Measurements from ENCODE around the gene RIMKLA. TPM values are rescaled to one million over a fixed set of nuclear protein-coding genes. Genes with fewer than 3 reads are reported as not detected.

The RIMKLA gene
- total RNA-seq, 2 experiments from 2014 or later: 1.2 TPM

DNA sequence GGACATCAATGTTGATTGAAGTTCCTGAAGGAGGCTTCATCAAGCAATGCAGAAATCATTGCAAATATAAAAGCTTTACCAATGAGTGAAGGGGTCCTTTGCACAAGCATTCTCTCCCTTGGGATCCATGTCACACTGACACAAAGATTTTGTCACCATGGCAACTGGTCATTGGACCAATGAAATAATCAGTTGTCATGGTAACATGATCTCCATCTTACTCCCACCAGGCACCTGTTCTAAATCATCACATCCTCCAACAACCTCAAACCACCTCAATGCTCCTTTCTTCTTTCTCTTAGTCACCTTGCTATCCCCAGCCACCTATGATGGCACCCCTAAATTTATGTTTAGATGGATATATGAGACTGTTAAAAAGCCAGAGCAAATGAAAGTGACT is 32.1 kb upstream of the RIMKLA start:
- H3K4me3 Mint-ChIP-seq: no peak overlapping the region
- no peaks in the 10 kb centered on the region for H3K4me1 Mint-ChIP-seq (ENCODE audit: low read depth)
- no peaks in the 10 kb centered on the region for H3K9me3 Mint-ChIP-seq
- peaks cover 12% of the 10 kb centered on the region for H3K27me3 Mint-ChIP-seq (ENCODE audit: low read depth)
- intact Hi-C loops (cut with micrococcal nuclease): no loop called here
- CTCF ChIA-PET: no interaction called here
- H3K27ac Mint-ChIP-seq: no peak overlapping the region
- H3K36me3 Mint-ChIP-seq (ENCODE audit: low read depth): no peaks in the 10 kb centered on the region
- no peak for DNase-seq

DNA sequence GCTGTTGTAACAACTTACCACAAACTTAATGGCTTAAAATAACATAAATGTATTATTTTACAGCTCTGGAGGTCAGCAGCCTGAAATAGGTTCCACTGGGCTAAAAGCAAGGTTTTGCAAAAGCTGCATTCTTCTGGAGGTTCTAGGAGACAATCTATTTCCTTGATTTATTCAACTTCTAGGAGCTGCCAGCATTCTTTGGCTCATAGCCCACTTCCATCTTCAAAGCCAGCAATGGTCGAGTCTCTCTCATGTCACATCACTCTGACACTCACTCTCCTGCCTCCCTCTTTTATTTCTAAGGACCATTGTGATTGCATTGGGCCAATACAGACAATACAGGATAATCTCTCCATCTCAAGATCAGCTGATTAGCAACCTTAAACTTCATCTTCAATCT is 30.5 kb upstream of the RIMKLA start:
- intact Hi-C loops (cut with micrococcal nuclease): no loop called here
- Mint-ChIP-seq H3K9me3 (no peaks in the 10 kb centered on the region), H3K27me3 (ENCODE audit: low read depth) (peaks cover 12% of the 10 kb centered on the region), H3K4me1 (ENCODE audit: low read depth) (no peaks in the 10 kb centered on the region), H3K4me3 (no peak overlapping the region), H3K27ac (no peak overlapping the region), H3K36me3 (ENCODE audit: low read depth) (no peaks in the 10 kb centered on the region)
- DNase-seq: no peak
- CTCF ChIA-PET: no interaction called here

DNA sequence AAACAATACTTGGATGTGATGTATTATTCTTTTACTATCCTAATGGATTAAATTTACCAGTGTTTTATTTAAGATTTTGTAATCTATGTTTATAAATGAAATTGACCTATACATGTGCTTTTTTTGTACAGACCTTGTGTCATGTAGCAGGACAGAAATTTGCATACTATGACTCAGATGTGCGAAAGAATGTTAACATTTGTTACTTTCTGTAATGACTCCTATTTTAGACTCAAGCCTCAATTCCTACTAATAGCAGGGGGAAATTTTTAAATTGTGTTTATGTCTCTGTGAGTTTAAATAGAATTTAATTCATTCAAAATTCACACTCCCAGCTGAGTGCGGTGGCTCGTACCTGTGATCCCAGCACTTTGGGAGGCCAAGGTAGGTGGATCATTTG is 21.8 kb upstream of the RIMKLA start:
- Mint-ChIP-seq H3K4me1 (ENCODE audit: low read depth) (peaks cover 6% of the 10 kb centered on the region), H3K27me3 (ENCODE audit: low read depth) (no peaks in the 10 kb centered on the region), H3K27ac (no peak overlapping the region), H3K36me3 (ENCODE audit: low read depth) (no peaks in the 10 kb centered on the region), H3K9me3 (peaks cover 2% of the 10 kb centered on the region), H3K4me3 (no peak overlapping the region)
- no peak for DNase-seq
- intact Hi-C loops (cut with micrococcal nuclease): no loop called here
- CTCF ChIA-PET: interaction anchor here (1.0 kb wide), 1 partner anchor 20 kb away, joined by 3 read pairs; no protein-coding TSS in a partner anchor

DNA sequence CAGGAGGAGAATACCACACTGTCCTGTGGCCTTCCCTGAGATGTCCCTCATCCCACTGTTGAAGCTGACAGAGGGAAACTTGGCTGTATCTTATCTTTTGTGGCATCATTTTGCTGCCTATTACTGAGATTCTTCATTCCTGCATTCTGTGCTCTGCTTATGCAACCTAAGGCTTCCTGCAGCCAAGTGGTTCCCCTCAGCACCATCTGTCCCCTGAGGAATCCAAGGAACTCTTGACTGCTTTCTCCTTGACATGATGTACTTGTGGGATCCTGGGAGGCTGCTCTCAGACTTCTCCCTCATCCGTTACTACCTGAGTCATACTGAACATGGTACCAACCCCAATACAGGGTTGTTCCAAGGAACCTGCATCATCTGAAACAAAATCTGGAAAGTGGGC is 21.1 kb upstream of the RIMKLA start:
- peaks cover 2% of the 10 kb centered on the region for H3K9me3 Mint-ChIP-seq
- no peak for DNase-seq
- H3K4me3 Mint-ChIP-seq: no peak overlapping the region
- H3K36me3 Mint-ChIP-seq (ENCODE audit: low read depth): no peaks in the 10 kb centered on the region
- H3K4me1 Mint-ChIP-seq (ENCODE audit: low read depth): peaks cover 6% of the 10 kb centered on the region
- no peaks in the 10 kb centered on the region for H3K27me3 Mint-ChIP-seq (ENCODE audit: low read depth)
- no peak overlapping the region for H3K27ac Mint-ChIP-seq
- intact Hi-C loops (cut with micrococcal nuclease): no loop called here
- CTCF ChIA-PET: no interaction called here

DNA sequence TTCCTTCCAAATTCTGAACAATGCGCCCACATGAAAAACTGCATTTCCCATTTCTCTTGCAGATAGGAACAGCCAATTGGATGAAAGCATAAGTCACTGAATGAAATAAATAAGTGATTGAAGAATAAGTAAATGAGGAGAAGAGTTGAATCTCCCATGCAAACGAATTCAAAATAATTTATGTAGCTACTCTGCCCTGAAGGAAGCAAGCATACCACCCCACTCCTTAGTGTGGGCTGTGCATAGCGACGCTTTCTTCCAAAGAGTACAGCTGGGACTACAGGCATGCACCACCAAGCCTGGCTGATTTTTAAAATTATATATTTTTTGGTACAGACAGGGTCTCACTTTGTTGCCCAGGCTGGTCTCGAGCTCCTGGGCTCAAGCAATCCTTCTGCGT is 16.5 kb upstream of the RIMKLA start:
- H3K4me3 Mint-ChIP-seq: no peak overlapping the region
- peaks cover 3% of the 10 kb centered on the region for H3K4me1 Mint-ChIP-seq (ENCODE audit: low read depth)
- H3K36me3 Mint-ChIP-seq (ENCODE audit: low read depth): no peaks in the 10 kb centered on the region
- intact Hi-C loops (cut with micrococcal nuclease): no loop called here
- no peak for DNase-seq
- H3K9me3 Mint-ChIP-seq: peaks cover 2% of the 10 kb centered on the region
- CTCF ChIA-PET: no interaction called here
- no peaks in the 10 kb centered on the region for H3K27me3 Mint-ChIP-seq (ENCODE audit: low read depth)
- H3K27ac Mint-ChIP-seq: no peak overlapping the region

DNA sequence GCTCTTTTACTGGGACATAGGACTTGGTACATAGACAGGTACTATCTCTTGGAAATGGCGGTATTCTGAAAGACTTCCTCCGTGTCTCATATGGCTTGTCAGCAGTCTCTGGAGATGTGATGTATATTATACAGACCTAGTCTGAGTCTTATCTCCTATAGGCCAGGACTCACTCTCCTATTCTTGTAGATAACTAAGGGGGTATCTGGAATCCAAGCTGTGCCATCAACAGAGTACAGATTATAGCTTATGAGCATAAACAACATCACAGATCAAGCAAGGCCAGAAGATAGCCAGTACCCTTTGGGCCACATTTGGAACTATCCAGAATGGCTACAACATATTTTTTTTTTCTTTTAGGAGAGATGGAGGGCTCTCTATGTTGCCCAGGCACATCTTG is 16.1 kb upstream of the RIMKLA start:
- peaks cover 2% of the 10 kb centered on the region for H3K9me3 Mint-ChIP-seq
- DNase-seq: no peak
- no peaks in the 10 kb centered on the region for H3K4me1 Mint-ChIP-seq (ENCODE audit: low read depth)
- intact Hi-C loops (cut with micrococcal nuclease): no loop called here
- CTCF ChIA-PET: interaction anchor here (0.6 to 0.7 kb wide), 2 partner anchors 38 to 48 kb away, joined by 4 to 7 read pairs; no protein-coding TSS in a partner anchor
- H3K27ac Mint-ChIP-seq: no peak overlapping the region
- no peaks in the 10 kb centered on the region for H3K36me3 Mint-ChIP-seq (ENCODE audit: low read depth)
- no peak overlapping the region for H3K4me3 Mint-ChIP-seq
- no peaks in the 10 kb centered on the region for H3K27me3 Mint-ChIP-seq (ENCODE audit: low read depth)

DNA sequence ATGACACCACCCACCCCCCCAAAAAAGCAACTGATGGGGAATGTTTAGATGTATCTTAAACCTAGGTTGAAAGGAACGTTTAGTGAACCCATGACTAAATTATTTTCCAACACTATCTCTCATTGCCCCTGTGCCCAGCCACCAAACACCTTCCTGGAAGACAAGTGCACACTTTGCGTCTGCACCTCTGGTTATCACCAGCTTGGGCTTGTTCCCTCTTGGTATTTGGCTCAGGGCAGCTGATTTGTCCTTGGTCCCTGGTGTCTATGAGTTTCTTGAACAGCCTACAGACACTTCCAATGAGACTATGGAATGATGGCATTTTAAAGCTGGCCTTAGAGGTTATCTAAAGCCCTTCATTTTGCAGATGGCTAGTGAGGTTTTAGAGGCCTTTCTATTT is 15.5 kb upstream of the RIMKLA start:
- intact Hi-C loops (cut with micrococcal nuclease): no loop called here
- H3K4me3 Mint-ChIP-seq: no peak overlapping the region
- no peaks in the 10 kb centered on the region for H3K27me3 Mint-ChIP-seq (ENCODE audit: low read depth)
- DNase-seq: no peak
- H3K9me3 Mint-ChIP-seq: peaks cover 2% of the 10 kb centered on the region
- CTCF ChIA-PET: interaction anchor here (0.6 to 0.7 kb wide), 2 partner anchors 37 to 48 kb away, joined by 4 to 7 read pairs; no protein-coding TSS in a partner anchor
- no peaks in the 10 kb centered on the region for H3K4me1 Mint-ChIP-seq (ENCODE audit: low read depth)
- no peak overlapping the region for H3K27ac Mint-ChIP-seq
- H3K36me3 Mint-ChIP-seq (ENCODE audit: low read depth): no peaks in the 10 kb centered on the region

DNA sequence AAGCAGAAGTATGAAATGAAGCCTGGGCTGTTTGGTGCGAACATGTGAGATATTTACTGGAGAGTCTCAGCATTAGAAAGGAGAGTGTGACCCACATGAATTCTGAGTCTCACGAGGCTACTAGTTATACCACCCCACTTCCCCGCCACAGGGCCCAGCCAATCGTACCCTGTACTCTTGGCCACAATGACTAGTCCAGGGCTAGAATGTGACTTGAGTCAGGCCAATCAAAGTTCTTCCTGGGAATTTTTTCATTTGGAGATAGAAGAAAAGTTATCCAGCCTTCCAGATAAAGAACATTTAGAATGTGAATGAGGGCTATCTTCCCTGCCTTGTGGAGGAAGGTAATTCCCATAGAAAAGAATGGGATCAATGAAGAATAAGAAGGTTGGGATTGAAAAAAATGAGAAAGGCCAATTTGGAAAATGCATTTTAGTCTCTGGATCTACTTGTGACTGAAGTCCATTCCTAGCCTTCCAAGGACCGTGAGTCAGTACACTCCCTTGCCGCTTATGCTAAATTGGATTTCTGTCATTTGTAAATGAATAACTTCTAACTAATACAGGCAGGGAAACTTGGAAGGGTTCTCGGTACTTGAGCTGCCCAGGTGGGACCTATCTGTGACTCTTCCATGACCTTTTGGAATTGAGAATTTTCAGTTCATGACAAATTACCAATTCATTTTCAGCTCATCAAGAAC is 12.3 kb upstream of the RIMKLA start:
- intact Hi-C loops (cut with micrococcal nuclease): no loop called here
- Mint-ChIP-seq H3K27me3 (ENCODE audit: low read depth) (no peaks in the 10 kb centered on the region), H3K4me3 (no peak overlapping the region), H3K36me3 (ENCODE audit: low read depth) (no peaks in the 10 kb centered on the region), H3K9me3 (no peaks in the 10 kb centered on the region), H3K27ac (no peak overlapping the region), H3K4me1 (ENCODE audit: low read depth) (no peaks in the 10 kb centered on the region)
- DNase-seq: no peak
- CTCF ChIA-PET: no interaction called here

DNA sequence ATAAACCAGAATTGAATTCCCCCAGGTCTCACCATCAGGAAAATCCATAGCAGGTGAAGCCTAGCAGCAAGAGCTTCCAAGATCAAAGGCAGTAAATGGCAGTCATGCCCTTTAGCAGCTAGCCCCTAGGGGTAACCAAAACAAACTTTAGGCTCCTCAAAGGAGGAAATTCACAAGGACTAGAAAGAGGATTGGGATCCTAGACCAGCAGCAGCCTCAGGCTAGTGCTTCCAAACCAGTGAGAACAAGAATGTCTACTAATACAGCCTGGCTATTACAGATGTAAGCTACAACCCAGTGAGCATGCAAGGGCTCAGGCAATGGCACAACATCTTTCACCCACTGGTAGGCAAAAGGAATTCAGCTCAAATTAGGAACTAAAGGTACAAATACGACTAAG is 11.1 kb upstream of the RIMKLA start:
- no peak for DNase-seq
- Mint-ChIP-seq H3K27me3 (ENCODE audit: low read depth) (no peaks in the 10 kb centered on the region), H3K27ac (no peak overlapping the region), H3K4me3 (no peak overlapping the region), H3K36me3 (ENCODE audit: low read depth) (no peaks in the 10 kb centered on the region), H3K9me3 (no peaks in the 10 kb centered on the region), H3K4me1 (ENCODE audit: low read depth) (no peaks in the 10 kb centered on the region)
- CTCF ChIA-PET: interaction anchor here (1.3 kb wide), 1 partner anchor 9 kb away, joined by 5 read pairs; no protein-coding TSS in a partner anchor
- intact Hi-C loops (cut with micrococcal nuclease): no loop called here

DNA sequence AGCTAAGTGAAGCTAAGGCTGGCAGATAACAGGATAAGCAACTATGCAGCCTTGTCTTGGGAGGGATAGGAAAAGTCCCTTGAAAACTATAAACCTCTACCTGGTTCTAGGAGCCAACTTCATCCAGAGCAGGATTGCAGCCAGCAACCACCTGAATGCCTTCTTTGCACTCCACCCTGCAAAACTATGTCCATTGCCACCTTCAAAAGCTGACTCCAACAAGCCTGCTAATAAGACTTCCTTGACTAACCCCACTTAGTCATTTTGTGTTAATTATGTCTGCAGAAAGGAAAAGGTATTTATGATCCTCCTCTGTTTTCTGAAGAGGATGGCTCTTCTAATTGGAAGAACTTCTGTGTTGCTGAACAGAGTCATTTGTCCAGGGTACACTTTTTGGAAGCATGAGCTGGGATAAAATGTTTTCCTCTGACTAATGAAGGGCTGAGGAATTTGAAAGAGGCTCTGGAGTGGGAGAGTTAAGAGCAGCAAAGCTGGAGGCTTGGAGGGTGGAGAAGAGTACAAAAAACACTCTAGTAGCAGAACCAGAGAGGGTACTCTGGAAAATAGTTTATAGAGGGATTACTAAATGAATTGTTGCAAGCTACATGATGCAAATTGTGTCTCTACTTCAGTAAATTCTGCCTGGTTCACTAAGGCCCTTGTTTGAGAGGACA is 9.6 kb upstream of the RIMKLA start:
- no peaks in the 10 kb centered on the region for H3K36me3 Mint-ChIP-seq (ENCODE audit: low read depth)
- no peaks in the 10 kb centered on the region for H3K9me3 Mint-ChIP-seq
- H3K27me3 Mint-ChIP-seq (ENCODE audit: low read depth): no peaks in the 10 kb centered on the region
- H3K4me1 Mint-ChIP-seq (ENCODE audit: low read depth): no peaks in the 10 kb centered on the region
- no peak overlapping the region for H3K27ac Mint-ChIP-seq
- intact Hi-C loops (cut with micrococcal nuclease): no loop called here
- no peak overlapping the region for H3K4me3 Mint-ChIP-seq
- CTCF ChIA-PET: no interaction called here
- DNase-seq: no peak

DNA sequence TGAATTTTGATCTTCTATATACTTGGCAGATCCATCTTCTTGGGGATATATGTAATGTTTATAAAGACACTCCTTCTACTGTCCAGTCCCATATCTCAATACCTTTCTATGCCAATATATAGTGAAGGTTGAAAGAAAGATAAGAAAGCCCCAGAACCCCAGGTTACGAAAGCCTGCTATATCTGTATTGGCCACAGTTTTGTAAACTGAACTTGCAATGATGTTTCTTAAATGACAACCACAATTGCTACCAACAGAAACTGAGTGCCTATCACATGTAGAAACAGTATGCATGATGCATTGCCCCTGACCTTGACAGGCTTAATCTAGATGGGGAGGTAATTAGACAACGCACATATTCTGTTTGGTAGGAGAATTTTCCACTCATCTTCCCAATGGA is 7.8 kb upstream of the RIMKLA start:
- Mint-ChIP-seq H3K9me3 (no peaks in the 10 kb centered on the region), H3K27ac (no peak overlapping the region), H3K4me1 (ENCODE audit: low read depth) (no peaks in the 10 kb centered on the region), H3K36me3 (ENCODE audit: low read depth) (no peaks in the 10 kb centered on the region), H3K27me3 (ENCODE audit: low read depth) (peaks cover 7% of the 10 kb centered on the region), H3K4me3 (no peak overlapping the region)
- no peak for DNase-seq
- CTCF ChIA-PET: no interaction called here
- intact Hi-C loops (cut with micrococcal nuclease): no loop called here

DNA sequence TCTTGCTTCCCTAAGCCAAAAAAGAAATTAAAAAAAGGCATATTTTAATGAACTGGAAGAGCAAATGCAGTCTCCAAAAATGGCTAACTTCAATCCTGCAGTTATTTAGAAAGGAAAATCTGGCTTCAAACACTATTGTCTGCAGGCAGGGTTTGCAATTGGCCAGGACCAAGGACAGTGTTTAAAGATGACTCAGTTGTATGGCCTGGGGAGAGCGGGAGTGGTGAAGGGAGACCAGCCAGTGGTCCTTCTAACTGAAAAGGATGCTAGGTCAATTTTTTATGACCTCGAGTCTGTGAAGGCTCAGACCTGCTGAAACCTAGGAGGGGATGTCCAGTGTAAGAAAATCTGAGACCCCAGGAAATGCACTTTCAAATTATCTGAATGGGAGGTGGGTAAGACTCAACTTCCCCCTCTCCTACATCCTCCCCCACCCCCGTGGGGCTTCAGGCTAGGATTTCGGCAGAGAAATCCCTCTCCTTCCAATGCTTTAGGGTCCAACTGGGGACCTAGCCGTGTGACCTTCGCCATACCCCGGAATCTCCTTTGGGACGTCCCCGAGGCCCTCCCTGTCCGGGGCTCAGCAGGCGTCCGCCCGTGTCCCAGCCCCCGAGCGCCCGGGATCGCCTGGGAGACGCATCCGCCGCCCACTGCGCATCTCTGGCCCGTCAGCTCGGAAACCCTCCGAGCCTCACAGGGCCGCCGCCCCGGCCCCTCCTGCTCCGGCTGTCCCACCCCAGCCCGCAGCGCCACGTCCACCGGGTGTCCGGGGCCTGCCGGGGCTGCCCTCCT is 602 bp upstream of the RIMKLA start:
- Mint-ChIP-seq H3K9me3 (no peaks in the 10 kb centered on the region), H3K4me1 (ENCODE audit: low read depth) (peaks cover 2% of the 10 kb centered on the region), H3K4me3 (peak overlapping the region; percentile 68), H3K36me3 (ENCODE audit: low read depth) (no peaks in the 10 kb centered on the region), H3K27ac (no peak overlapping the region), H3K27me3 (ENCODE audit: low read depth) (peaks cover 38% of the 10 kb centered on the region)
- peak; percentile 14 for DNase-seq
- CTCF ChIA-PET: no interaction called here
- intact Hi-C loops (cut with micrococcal nuclease): no loop called here
